MCF 10A (cell line): ENCODE results near the gene B3GALNT1. TPM values are rescaled to one million over a fixed set of nuclear protein-coding genes. Genes with fewer than 3 reads are reported as not detected.

Experiments used
- BruUV-seq: library from RNA; stranded (reverse); fragments of 400-500 nt; replicated peaks from 2 replicates; lab custom pipeline; 2021; lab: Mats Ljungman, UMichigan
- CTCF ChIA-PET: fragments of 300-600 bp; sonication (Branson Sonifier 250); formaldehyde crosslinking; extraction: SDS; loops from one replicate; lab custom pipeline; 2021; ENCODE audit warnings: antibody characterized with exemption, inconsistent platforms; lab: Yijun Ruan, JAX
- POLR2A ChIA-PET: fragments of 300-600, 350-650 bp; sonication (Branson Sonifier 250); formaldehyde crosslinking; extraction: SDS; loops from one replicate; lab custom pipeline; 2020; ENCODE audit warnings: antibody characterized with exemption, inconsistent platforms; lab: Yijun Ruan, JAX
- DNase-seq: peaks from one replicate; pipeline ENCODE4 v3.0.0-alpha.2; 2018; ENCODE audit not compliant: unreplicated experiment
- H3K27ac Mint-ChIP-seq: one replicate; pipeline ENCODE4 v1.8.0; 2022; ENCODE audit warnings: mild to moderate bottlenecking, low read depth, mixed read lengths; ENCODE audit not compliant: unreplicated experiment
- H3K27me3 Mint-ChIP-seq: one replicate; pipeline ENCODE4 v1.8.0; 2022; ENCODE audit warnings: mixed read lengths; ENCODE audit not compliant: insufficient read depth, unreplicated experiment
- H3K36me3 Mint-ChIP-seq: one replicate; pipeline ENCODE4 v1.8.0; 2022; ENCODE audit warnings: mild to moderate bottlenecking, moderate library complexity, mixed read lengths; ENCODE audit not compliant: insufficient read depth, unreplicated experiment
- H3K4me1 Mint-ChIP-seq: one replicate; pipeline ENCODE4 v1.8.0; 2022; ENCODE audit warnings: mixed read lengths; ENCODE audit not compliant: insufficient read depth, unreplicated experiment
- H3K4me3 Mint-ChIP-seq: one replicate; pipeline ENCODE4 v1.8.0; 2022; ENCODE audit warnings: mild to moderate bottlenecking, moderate library complexity, mixed read lengths; ENCODE audit not compliant: unreplicated experiment
- H3K9me3 Mint-ChIP-seq: one replicate; pipeline ENCODE4 v1.8.0; 2022; ENCODE audit warnings: mixed read lengths; ENCODE audit not compliant: unreplicated experiment
- CTCF ChIP-seq: fragments of 200-600 bp; IDR thresholded peaks from one replicate; pipeline ENCODE4 v1.8.0; 2022; ENCODE audit warnings: antibody characterized with exemption, mild to moderate bottlenecking; ENCODE audit not compliant: unreplicated experiment
- intact Hi-C: fragments of 100-400 bp; cut with micrococcal nuclease; formaldehyde crosslinking; loops from 2 replicates; pipeline ENCODE4 v1.14.1; 2022
- total RNA-seq: library from RNA; stranded (reverse); gene quantifications from 2 replicates; pipeline ENCODE4 v1.2.3, GENCODE V29; 2022

Gene B3GALNT1
- total RNA-seq, 1 experiment from 2014 or later, result 3.6 TPM

GRCh38 chr3:161149529-161149928, 44.4 kb upstream of the B3GALNT1 start:
- Mint-ChIP-seq H3K27ac (no peak overlapping the region), H3K36me3 (no peaks in the 10 kb centered on the region), H3K4me1 (no peaks in the 10 kb centered on the region), H3K9me3 (no peaks in the 10 kb centered on the region), H3K4me3 (no peak overlapping the region), H3K27me3 (no peaks in the 10 kb centered on the region)
- no TSS peak for BruUV-seq
- no peak for TF ChIP-seq CTCF
- ChIA-PET POLR2A (interaction anchor here (0.6 kb wide), 1 partner anchor 138 kb away, joined by 3 read pairs; no protein-coding TSS in a partner anchor), CTCF (interaction anchor here (0.6 to 0.7 kb wide), 3 partner anchors 23 to 80 kb away, joined by 3 to 4 read pairs (median 3); no protein-coding TSS in a partner anchor)
- intact Hi-C loops, result no loop called here
- DNase-seq, result no peak

- H3K4me1 Mint-ChIP-seq, result no peaks in the 10 kb centered on the region
- CTCF ChIA-PET, result interaction anchor here (0.6 to 0.7 kb wide), 2 partner anchors 22 to 26 kb away, joined by 3 to 4 read pairs; no protein-coding TSS in a partner anchor
- no peak overlapping the region for H3K4me3 Mint-ChIP-seq
- DNase-seq, result no peak
- intact Hi-C loops, result no loop called here
- BruUV-seq, result no TSS peak
- H3K9me3 Mint-ChIP-seq, result no peaks in the 10 kb centered on the region
- H3K27me3 Mint-ChIP-seq, result no peaks in the 10 kb centered on the region
- no peaks in the 10 kb centered on the region for H3K36me3 Mint-ChIP-seq
- POLR2A ChIA-PET, result no interaction called here
- no peak for TF ChIP-seq CTCF
- H3K27ac Mint-ChIP-seq, result no peak overlapping the region
Measured at GRCh38 chr3:161148832-161149475, 43.8 kb upstream of the B3GALNT1 start.

GRCh38 chr3:161142486-161142885, 37.3 kb upstream of the B3GALNT1 start:
- intact Hi-C loops, result no loop called here
- Mint-ChIP-seq H3K9me3 (no peaks in the 10 kb centered on the region), H3K4me1 (no peaks in the 10 kb centered on the region)

GRCh38 chr3:161139686-161140085, 34.5 kb upstream of the B3GALNT1 start:
- TF ChIP-seq CTCF, result no peak
- no peaks in the 10 kb centered on the region for H3K4me1 Mint-ChIP-seq
- no peaks in the 10 kb centered on the region for H3K9me3 Mint-ChIP-seq
- intact Hi-C loops, result no loop called here
- H3K4me3 Mint-ChIP-seq, result no peak overlapping the region
- DNase-seq, result no peak
- no TSS peak for BruUV-seq
- H3K36me3 Mint-ChIP-seq, result no peaks in the 10 kb centered on the region
- ChIA-PET POLR2A (no interaction called here), CTCF (no interaction called here)
- H3K27me3 Mint-ChIP-seq, result no peaks in the 10 kb centered on the region
- H3K27ac Mint-ChIP-seq, result no peak overlapping the region

More at GRCh38 chr3:161142486-161142885, 37.3 kb upstream of the B3GALNT1 start:
- no TSS peak for BruUV-seq
- no peaks in the 10 kb centered on the region for H3K27me3 Mint-ChIP-seq
- DNase-seq, result no peak
- H3K27ac Mint-ChIP-seq, result no peak overlapping the region
- H3K4me3 Mint-ChIP-seq, result no peak overlapping the region
- H3K36me3 Mint-ChIP-seq, result no peaks in the 10 kb centered on the region
- no peak for TF ChIP-seq CTCF
- CTCF ChIA-PET, result interaction anchor here (0.6 kb wide), 1 partner anchor 91 kb away, joined by 3 read pairs; no protein-coding TSS in a partner anchor
- POLR2A ChIA-PET, result interaction anchor here (0.6 kb wide), 1 partner anchor 17 kb away, joined by 3 read pairs; no protein-coding TSS in a partner anchor
